Right lobe of liver (tissue), 4 donors: Measurements from ENCODE around the gene CDX2.

ENCODE experiments used
- POLR2A ChIP-seq: fragments of 450-650 bp; IDR thresholded peaks from one replicate; pipeline ENCODE4 v1.6.1; 2017; ENCODE audit warnings: antibody characterized with exemption, mild to moderate bottlenecking
- TF ChIP-seq, protein P1 (sequence below), 4 donors: fragments of 200-600 bp in 3 of 4; fragments of 450-650 bp in 1 of 4; IDR thresholded peaks; one replicate each; pipeline versions ENCODE4 v1.5.1 to v1.8.0; 2016 to 2022; ENCODE audit warnings: antibody characterized with exemption in 4 of 4, mild to moderate bottlenecking in 2 of 4
- donor health status: DM: no; HTN: no; CAD: no.
- donor health status: DM: no; HTN: no; CAD: no.
- donor health status: DM: no; HTN: yes; CAD: no.

DNA sequence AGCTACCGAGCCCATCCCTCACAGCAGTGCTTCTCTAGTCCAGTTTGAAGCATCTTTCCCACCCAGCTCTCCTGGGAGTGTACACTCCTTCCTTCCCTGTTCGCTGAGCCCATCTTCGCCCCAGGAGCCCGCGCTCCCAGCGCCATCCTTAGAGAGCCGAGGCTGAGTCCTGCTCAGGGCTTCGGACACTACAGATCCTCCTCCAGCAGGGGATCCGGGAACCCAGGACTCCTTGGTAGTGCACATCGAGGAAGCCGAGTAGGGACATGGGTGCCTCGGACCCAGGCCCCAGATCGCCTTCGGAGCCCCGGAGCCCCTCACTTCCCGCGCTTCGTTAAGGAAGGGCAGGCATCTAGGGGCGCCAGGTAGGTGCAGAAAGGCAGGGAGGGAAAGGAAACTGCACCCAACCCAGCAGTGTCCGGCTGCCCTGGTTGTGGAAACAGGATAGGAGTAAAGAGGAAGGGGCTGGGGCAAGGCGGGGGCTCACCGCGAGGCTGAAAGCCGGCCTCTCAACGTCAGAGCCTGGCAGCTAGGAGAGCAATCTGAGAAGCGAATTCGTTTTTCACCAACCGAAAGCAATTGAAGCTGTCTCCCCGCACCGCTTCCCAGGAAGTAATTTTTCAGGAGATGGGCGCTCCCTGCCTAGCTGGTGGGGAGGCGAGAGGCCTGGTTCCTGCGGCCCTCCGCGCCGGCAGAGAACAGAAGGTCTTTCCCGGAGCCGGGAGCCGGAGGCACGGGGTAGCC is 48.3 kb downstream of the CDX2 start:
- no peak for TF ChIP-seq POLR2A
- TF ChIP-seq, protein P1, sequence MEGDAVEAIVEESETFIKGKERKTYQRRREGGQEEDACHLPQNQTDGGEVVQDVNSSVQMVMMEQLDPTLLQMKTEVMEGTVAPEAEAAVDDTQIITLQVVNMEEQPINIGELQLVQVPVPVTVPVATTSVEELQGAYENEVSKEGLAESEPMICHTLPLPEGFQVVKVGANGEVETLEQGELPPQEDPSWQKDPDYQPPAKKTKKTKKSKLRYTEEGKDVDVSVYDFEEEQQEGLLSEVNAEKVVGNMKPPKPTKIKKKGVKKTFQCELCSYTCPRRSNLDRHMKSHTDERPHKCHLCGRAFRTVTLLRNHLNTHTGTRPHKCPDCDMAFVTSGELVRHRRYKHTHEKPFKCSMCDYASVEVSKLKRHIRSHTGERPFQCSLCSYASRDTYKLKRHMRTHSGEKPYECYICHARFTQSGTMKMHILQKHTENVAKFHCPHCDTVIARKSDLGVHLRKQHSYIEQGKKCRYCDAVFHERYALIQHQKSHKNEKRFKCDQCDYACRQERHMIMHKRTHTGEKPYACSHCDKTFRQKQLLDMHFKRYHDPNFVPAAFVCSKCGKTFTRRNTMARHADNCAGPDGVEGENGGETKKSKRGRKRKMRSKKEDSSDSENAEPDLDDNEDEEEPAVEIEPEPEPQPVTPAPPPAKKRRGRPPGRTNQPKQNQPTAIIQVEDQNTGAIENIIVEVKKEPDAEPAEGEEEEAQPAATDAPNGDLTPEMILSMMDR (IDR thresholded peaks at IDR 0.05), result no peak
